HepG2 (cell line): Measurements from ENCODE around the gene ROPN1B. TPM values are rescaled to one million over a fixed set of nuclear protein-coding genes. Genes with fewer than 3 reads are reported as not detected.

Experiments used
- ATAC-seq: fragments of 200-7000 bp; cut with Tn5 transposase; 3 replicates; pipeline ENCODE4 v1.9.1; 2020; ENCODE audit warnings: mild to moderate bottlenecking, moderate library complexity
- BruUV-seq: library from RNA; stranded (reverse); fragments of 400-500 nt; replicated peaks from 2 replicates; lab custom pipeline; 2021; lab: Mats Ljungman, UMichigan
- CTCF ChIA-PET: fragments of 300-600 bp; formaldehyde crosslinking; extraction: SDS; loops from one replicate; lab custom pipeline; 2021; ENCODE audit warnings: low total read pairs, inconsistent platforms, low intra/inter-chr PET ratio; lab: Yijun Ruan, JAX
- POLR2A ChIA-PET: fragments of 350-600 bp; sonication (Branson Sonifier 250); formaldehyde crosslinking; loops from one replicate; lab custom pipeline; 2020; ENCODE audit warnings: antibody characterized with exemption, inconsistent platforms; lab: Yijun Ruan, JAX
- DNase-seq: peaks from one replicate; pipeline ENCODE4 v3.0.0-alpha.2; 2015; ENCODE audit warnings: low spot score
- FAIRE-seq: peaks from 3 replicates; lab custom pipeline; 2011; peaks lifted over from hg19 to GRCh38; lab: Jason Lieb, UNC
- H2AFZ ChIP-seq: one replicate; pipeline ENCODE4 v1.6.1; 2011; ENCODE audit warnings: low read length, inconsistent platforms
- H3K27ac ChIP-seq: fragments of 300-600 bp; 3 replicates; pipeline ENCODE4 v1.8.0; 2011; ENCODE audit warnings: mixed run types, mild to moderate bottlenecking, mixed read lengths, low read length, inconsistent platforms; ENCODE audit not compliant: insufficient read depth; ENCODE audit errors: extremely low read length
- H3K27me3 ChIP-seq, 2 experiments: fragments of 200-600 bp in 1 of 2; 2 replicates in 1 of 2; 3 replicates in 1 of 2; pipeline versions ENCODE4 v1.6.0 to v1.8.0; 2011; ENCODE audit warnings: low read length in 2 of 2, mild to moderate bottlenecking in 2 of 2, moderate library complexity in 2 of 2, inconsistent platforms in 1 of 2; ENCODE audit not compliant: insufficient read depth in 2 of 2, control insufficient read depth in 1 of 2
- H3K36me3 ChIP-seq, 2 experiments: fragments of 200-600 bp in 1 of 2; replicated peaks in 1 of 2; 2 replicates in 1 of 2; 3 replicates in 1 of 2; pipeline versions ENCODE4 v1.5.1 to v1.8.0; 2011; ENCODE audit warnings: low read length in 2 of 2, inconsistent platforms in 1 of 2; ENCODE audit not compliant: insufficient read depth in 2 of 2, control insufficient read depth in 1 of 2
- H3K4me1 ChIP-seq: 2 replicates; pipeline ENCODE4 v1.5.1; 2012; ENCODE audit warnings: low read length, inconsistent platforms; ENCODE audit not compliant: insufficient read depth
- H3K4me2 ChIP-seq: 2 replicates; pipeline ENCODE4 v1.6.0; 2011; ENCODE audit warnings: low read depth, low read length, inconsistent platforms
- H3K4me3 ChIP-seq, 3 experiments: fragments of 200-600 bp in 1 of 3; sonication (generic), shearing (Covaris generic) in 1 of 3; replicated peaks in 1 of 3; 2 replicates each; pipeline ENCODE4 v1.5.1; 2011 to 2016; ENCODE audit warnings: low read length in 3 of 3, inconsistent platforms in 2 of 3, low read depth in 2 of 3, mild to moderate bottlenecking in 2 of 3, control low read depth in 1 of 3, mixed read lengths in 1 of 3; ENCODE audit not compliant: insufficient read depth in 1 of 3
- H3K79me2 ChIP-seq: one replicate; pipeline ENCODE4 v1.6.1; 2011; ENCODE audit warnings: low read length, inconsistent platforms; ENCODE audit not compliant: insufficient read depth
- H3K9ac ChIP-seq: 2 replicates; pipeline ENCODE4 v1.6.0; 2011; ENCODE audit warnings: mild to moderate bottlenecking, low read depth, low read length, inconsistent platforms; ENCODE audit not compliant: insufficient read depth
- H3K9me3 ChIP-seq: 2 replicates; pipeline ENCODE4 v1.5.1; 2012; ENCODE audit warnings: mild to moderate bottlenecking, low read length
- H4K20me1 ChIP-seq: 2 replicates; pipeline ENCODE4 v1.6.0; 2011; ENCODE audit warnings: inconsistent platforms, mild to moderate bottlenecking, low read length, moderate library complexity; ENCODE audit not compliant: insufficient read depth
- BORCS8-MEF2B ChIP-seq: sonication (generic); formaldehyde crosslinking; IDR thresholded peaks from 2 replicates; pipeline ENCODE4 v1.8.0; 2022; ENCODE audit warnings: mild to moderate bottlenecking, missing genetic modification reagents
- FIP1L1 ChIP-seq: fragments of 200-400 bp; formaldehyde crosslinking; IDR thresholded peaks from 2 replicates; pipeline ENCODE4 v1.6.1; 2018; ENCODE audit warnings: low read depth, mild to moderate bottlenecking, low read length, moderate library complexity, borderline replicate concordance; ENCODE audit not compliant: insufficient read depth
- PITX1 ChIP-seq: sonication (generic); formaldehyde crosslinking; IDR thresholded peaks from 2 replicates; pipeline ENCODE4 v1.5.1; 2020; ENCODE audit warnings: mild to moderate bottlenecking, missing genetic modification reagents
- SMAD1 ChIP-seq: sonication (generic); formaldehyde crosslinking; IDR thresholded peaks from 2 replicates; pipeline ENCODE4 v1.4.0; 2020; ENCODE audit warnings: missing genetic modification reagents, low read depth, mild to moderate bottlenecking, borderline replicate concordance
- SNAPC2 ChIP-seq: sonication (generic); formaldehyde crosslinking; IDR thresholded peaks from 2 replicates; pipeline ENCODE4 v1.8.1; 2022; ENCODE audit warnings: mild to moderate bottlenecking, missing genetic modification reagents
- ZBTB7B ChIP-seq: sonication (generic); formaldehyde crosslinking; IDR thresholded peaks from 2 replicates; pipeline ENCODE4 v1.4.0; 2020; ENCODE audit warnings: missing genetic modification reagents
- ZFP90 ChIP-seq: sonication (generic); formaldehyde crosslinking; IDR thresholded peaks from 2 replicates; pipeline ENCODE4 v1.8.0; 2022; ENCODE audit warnings: missing genetic modification reagents, mild to moderate bottlenecking, inconsistent platforms, borderline replicate concordance
- WGBS: methylation state at CpG from one replicate; pipeline ENCODE4 v1.1.6; 2017; ENCODE audit warnings: low lambda C conversion rate; 5-methylcytosine and 5-hydroxymethylcytosine counted together
- in situ Hi-C: cut with HindIII; loops from 2 replicates; pipeline ENCODE4 v1.10.0; 2017; ENCODE audit warnings: low pct_unique_long_range_greater_than_20kb; ENCODE audit not compliant: extremely low pct_ligation_motif_present
- intact Hi-C: fragments of 100-400 bp; cut with micrococcal nuclease; formaldehyde crosslinking; loops from one replicate; pipeline ENCODE4 v1.10.0; 2022; ENCODE audit not compliant: unreplicated experiment
- polyA plus RNA-seq, 8 experiments: library from polyadenylated mRNA; depleted of rRNA in 3 of 8; stranded (reverse) in 7 of 8; unstranded in 1 of 8; fragments of >200 nt; fragmentation: Illumina TruSeq in 4 of 8; extraction: Trizol in 4 of 8; gene quantifications; 2 replicates each; pipeline versions ENCODE4 v1.2.1 to v1.2.3, GENCODE V29; 2011 to 2016; ENCODE audit warnings: low read depth in 4 of 8, missing spikeins in 1 of 8, mixed read lengths in 1 of 8; ENCODE audit not compliant: insufficient read depth in 1 of 8
- total RNA-seq, 5 experiments: library from RNA; depleted of rRNA; stranded (reverse); fragments of >200 nt; fragmentation: Illumina TruSeq; extraction: Trizol; gene quantifications; 2 replicates each; pipeline ENCODE4 v1.2.3, GENCODE V29; 2016; ENCODE audit warnings: low read depth in 1 of 5
- TF ChIP-seq, protein P1 (sequence below): sonication (generic); formaldehyde crosslinking; IDR thresholded peaks from 2 replicates; pipeline ENCODE4 v1.8.1; 2023; ENCODE audit warnings: mild to moderate bottlenecking, moderate library complexity, missing genetic modification reagents
- TF ChIP-seq, protein P2 (sequence below): sonication (generic); formaldehyde crosslinking; IDR thresholded peaks from 2 replicates; pipeline ENCODE4 v1.5.0; 2020; ENCODE audit warnings: mild to moderate bottlenecking, missing genetic modification reagents, moderate library complexity
- TF ChIP-seq, protein P3 (sequence below): sonication (generic); formaldehyde crosslinking; IDR thresholded peaks from 2 replicates; pipeline ENCODE4 v1.4.0; 2020; ENCODE audit warnings: mild to moderate bottlenecking, missing genetic modification reagents

ROPN1B gene
- total and polyA plus RNA-seq, 2 of the 13 experiments (the other 11 are each of a cell fraction or from before 2014, with no cell fraction given) = not detected

DNA sequence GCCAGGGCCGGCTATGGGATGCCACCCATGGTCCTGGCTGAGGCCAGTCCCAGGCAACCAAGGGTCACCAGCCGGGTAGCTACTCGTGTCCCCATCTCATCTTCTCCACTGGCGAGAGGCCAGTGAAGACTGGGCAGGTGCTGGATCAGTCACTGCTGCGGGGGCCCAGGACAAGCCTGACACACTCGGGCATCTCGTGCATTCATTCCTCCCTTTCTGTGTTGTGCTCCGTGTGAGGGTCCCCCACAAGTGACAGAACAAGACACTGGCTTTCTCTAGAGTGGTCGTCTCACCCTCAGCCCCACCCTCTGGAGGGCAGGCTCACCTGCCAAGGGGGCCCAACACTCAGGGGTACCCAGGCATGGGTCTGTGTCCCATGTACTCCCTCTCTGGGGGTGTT lies 48.4 kb downstream of the ROPN1B start:
- 0 out of 2 replicates have a peak, but pooled peaks cover 2% of the 10 kb centered on the region for H4K20me1 ChIP-seq
- FAIRE-seq (no peak), DNase-seq (no peak), ATAC-seq (no peak)
- H2AFZ ChIP-seq = no peak overlapping the region
- no peak overlapping the region for H3K27ac ChIP-seq
- no peaks in the 10 kb centered on the region for H3K4me1 ChIP-seq
- in situ Hi-C loops = no loop called here
- H3K4me3 ChIP-seq = no peak overlapping the region
- WGBS = 96% methylated on average over 7 of the region's 9 CpGs
- no peaks in the 10 kb centered on the region for H3K27me3 ChIP-seq
- no peak for TF ChIP-seq ZBTB7B (CRISPR knock-in tag)
- peaks cover 3 to 5% of the 10 kb centered on the region in 2 experiments; a peak in 3 of 5 replicates for H3K36me3 ChIP-seq
- H3K4me2 ChIP-seq = no peak overlapping the region
- no peaks in the 10 kb centered on the region for H3K9me3 ChIP-seq
- intact Hi-C loops = no loop called here
- no peak overlapping the region for H3K9ac ChIP-seq
- CTCF ChIA-PET = no interaction called here
- H3K79me2 ChIP-seq = no peaks in the 10 kb centered on the region
- no TSS peak for BruUV-seq
- POLR2A ChIA-PET = no interaction called here

DNA sequence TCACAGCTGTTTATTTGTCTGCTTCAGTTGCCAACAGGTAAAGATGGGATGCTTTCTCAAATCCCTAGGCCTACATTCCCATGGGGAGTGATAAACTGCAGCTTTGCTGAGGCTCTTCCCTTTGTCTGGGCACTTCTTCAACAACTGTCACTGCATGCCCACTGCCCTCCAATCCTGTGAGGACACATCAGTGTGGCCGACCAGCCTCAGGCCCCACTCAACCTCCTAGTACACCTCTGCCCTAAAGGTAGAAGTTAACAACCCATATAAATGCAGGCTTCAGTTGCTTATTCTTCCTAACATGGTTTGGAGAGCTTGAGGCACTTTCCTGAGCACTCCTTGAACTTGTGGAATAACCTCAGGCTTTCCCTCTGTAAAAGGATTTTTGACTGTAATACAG lies 49.6 kb downstream of the ROPN1B start:
- WGBS = no CpG with 5 or more reads among the region's 1 CpG
- no peak for TF ChIP-seq PITX1
- TF ChIP-seq FIP1L1 = no peak
- TF ChIP-seq SNAPC2 (CRISPR knock-in tag) = no peak
- TF ChIP-seq, protein P1, sequence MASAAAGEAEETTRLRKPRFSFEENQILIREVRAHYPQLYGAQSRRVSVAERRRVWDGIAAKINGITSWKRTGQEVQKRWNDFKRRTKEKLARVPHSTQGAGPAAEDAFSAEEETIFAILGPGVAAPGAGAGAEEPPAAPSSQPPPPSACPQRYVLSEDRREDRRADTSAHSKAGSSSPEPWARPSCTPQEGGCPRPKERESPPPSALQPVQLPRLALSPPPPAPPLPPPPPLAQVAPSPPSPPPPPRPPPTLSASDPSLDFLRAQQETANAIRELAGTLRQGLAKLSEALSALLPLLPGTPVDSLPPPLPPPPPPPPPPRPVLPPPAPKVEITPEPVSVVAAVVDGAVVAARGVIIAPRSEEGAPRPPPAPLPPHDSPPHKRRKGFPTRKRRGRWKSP (CRISPR knock-in tag) = no peak
- TF ChIP-seq, protein P2, sequence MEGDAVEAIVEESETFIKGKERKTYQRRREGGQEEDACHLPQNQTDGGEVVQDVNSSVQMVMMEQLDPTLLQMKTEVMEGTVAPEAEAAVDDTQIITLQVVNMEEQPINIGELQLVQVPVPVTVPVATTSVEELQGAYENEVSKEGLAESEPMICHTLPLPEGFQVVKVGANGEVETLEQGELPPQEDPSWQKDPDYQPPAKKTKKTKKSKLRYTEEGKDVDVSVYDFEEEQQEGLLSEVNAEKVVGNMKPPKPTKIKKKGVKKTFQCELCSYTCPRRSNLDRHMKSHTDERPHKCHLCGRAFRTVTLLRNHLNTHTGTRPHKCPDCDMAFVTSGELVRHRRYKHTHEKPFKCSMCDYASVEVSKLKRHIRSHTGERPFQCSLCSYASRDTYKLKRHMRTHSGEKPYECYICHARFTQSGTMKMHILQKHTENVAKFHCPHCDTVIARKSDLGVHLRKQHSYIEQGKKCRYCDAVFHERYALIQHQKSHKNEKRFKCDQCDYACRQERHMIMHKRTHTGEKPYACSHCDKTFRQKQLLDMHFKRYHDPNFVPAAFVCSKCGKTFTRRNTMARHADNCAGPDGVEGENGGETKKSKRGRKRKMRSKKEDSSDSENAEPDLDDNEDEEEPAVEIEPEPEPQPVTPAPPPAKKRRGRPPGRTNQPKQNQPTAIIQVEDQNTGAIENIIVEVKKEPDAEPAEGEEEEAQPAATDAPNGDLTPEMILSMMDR (CRISPR knock-in tag) = no peak
- TF ChIP-seq, protein P3, sequence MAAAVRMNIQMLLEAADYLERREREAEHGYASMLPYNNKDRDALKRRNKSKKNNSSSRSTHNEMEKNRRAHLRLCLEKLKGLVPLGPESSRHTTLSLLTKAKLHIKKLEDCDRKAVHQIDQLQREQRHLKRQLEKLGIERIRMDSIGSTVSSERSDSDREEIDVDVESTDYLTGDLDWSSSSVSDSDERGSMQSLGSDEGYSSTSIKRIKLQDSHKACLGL (CRISPR knock-in tag) = no peak
- TF ChIP-seq SMAD1 (CRISPR knock-in tag) = no peak
- TF ChIP-seq ZFP90 = no peak
- TF ChIP-seq BORCS8-MEF2B (CRISPR knock-in tag) = no peak
- no peaks in the 10 kb centered on the region for H3K9me3 ChIP-seq
- H3K27ac ChIP-seq = no peak overlapping the region
- H3K4me2 ChIP-seq = no peak overlapping the region
- intact Hi-C loops (no loop called here), in situ Hi-C loops (no loop called here)
- H3K4me3 ChIP-seq = no peak overlapping the region
- H3K9ac ChIP-seq = no peak overlapping the region
- BruUV-seq = no TSS peak
- DNase-seq (no peak), ATAC-seq (no peak), FAIRE-seq (no peak)
- H2AFZ ChIP-seq = no peak overlapping the region
- ChIA-PET POLR2A (no interaction called here), CTCF (no interaction called here)
- H3K79me2 ChIP-seq = no peaks in the 10 kb centered on the region
- 0 out of 2 replicates have a peak, but pooled peaks cover 2% of the 10 kb centered on the region for H4K20me1 ChIP-seq
- no peaks in the 10 kb centered on the region for H3K4me1 ChIP-seq
- no peaks in the 10 kb centered on the region for H3K27me3 ChIP-seq
- peaks cover 3 to 4% of the 10 kb centered on the region in 2 experiments; a peak in 3 of 5 replicates for H3K36me3 ChIP-seq
